GM10248 (cell line): ENCODE measurements around the gene ARL6IP6.
"Not testable (repeated sequence)": the region's sequence is repeated elsewhere in the genome, so short reads cannot be mapped to it uniquely, and the experiment has no call there.

Source experiments
- CTCF ChIA-PET: fragments of 300-600 bp; sonication (Branson Sonifier 250); formaldehyde crosslinking; extraction: SDS; loops from one replicate; lab custom pipeline; 2021; ENCODE audit warnings: antibody characterized with exemption; lab: Yijun Ruan, JAX
- POLR2A ChIA-PET: fragments of 350-650 bp; sonication (Branson Sonifier 250); formaldehyde crosslinking; extraction: SDS; loops from one replicate; lab custom pipeline; 2020; ENCODE audit warnings: antibody characterized with exemption; lab: Yijun Ruan, JAX
- DNase-seq: peaks from one replicate; pipeline ENCODE4 v3.0.0; 2012; ENCODE audit errors: extremely low spot score
- CTCF ChIP-seq: IDR thresholded peaks from 2 replicates; pipeline ENCODE4 v1.5.1; 2012; ENCODE audit warnings: mild to moderate bottlenecking, low read depth; ENCODE audit errors: extremely low read depth, missing control alignments, control extremely low read depth

Gene ARL6IP6

GRCh38 chr2:152730591-152731333 lies 12.3 kb downstream of the ARL6IP6 start:
- DNase-seq = no peak
- ChIA-PET CTCF (interaction anchor here (1.5 to 7.5 kb wide), 3 partner anchors 10 to 15 kb away, joined by 4 to 46 read pairs (median 4); no protein-coding TSS in a partner anchor), POLR2A (no interaction called here)
- no peak for TF ChIP-seq CTCF

GRCh38 chr2:152737509-152737908 lies 19.1 kb downstream of the ARL6IP6 start:
- POLR2A ChIA-PET, DNase-seq: not testable (repeated sequence)
- CTCF ChIA-PET = interaction anchor here (0.9 to 1.4 kb wide), 2 partner anchors 9 to 712 kb away, joined by 3 read pairs; no protein-coding TSS in a partner anchor

GRCh38 chr2:152738438-152738837 lies 20.0 kb downstream of the ARL6IP6 start:
- TF ChIP-seq CTCF = no peak
- ChIA-PET CTCF (interaction anchor here (0.9 to 1.4 kb wide), 2 partner anchors 10 to 713 kb away, joined by 3 read pairs; no protein-coding TSS in a partner anchor), POLR2A (no interaction called here)
- no peak for DNase-seq

- CTCF ChIA-PET = interaction anchor here (1.1 kb wide), 1 partner anchor 23 kb away, joined by 4 read pairs; the partner anchor contains the start of gene PRPF40A
- DNase-seq, POLR2A ChIA-PET: not testable (repeated sequence)
Measured at GRCh38 chr2:152739705-152740104, 21.3 kb downstream of the ARL6IP6 start.

GRCh38 chr2:152740743-152741328 lies 22.4 kb downstream of the ARL6IP6 start:
- TF ChIP-seq CTCF = peak; percentile 68
- CTCF ChIA-PET = interaction anchor here (1.1 kb wide), 1 partner anchor 24 kb away, joined by 4 read pairs; the partner anchor contains the start of gene PRPF40A
- DNase-seq = peak; percentile 49
- POLR2A ChIA-PET = no interaction called here

- ChIA-PET CTCF (interaction anchor here (0.8 to 3.4 kb wide), 21 partner anchors 8 to 777 kb away, joined by 3 to 46 read pairs (median 4); no protein-coding TSS in a partner anchor), POLR2A (interaction anchor here (0.7 to 1.2 kb wide), 2 partner anchors 21 to 567 kb away, joined by 4 to 8 read pairs; partner anchors contain the start of gene STAM2)
- peak; percentile 58 for TF ChIP-seq CTCF
- DNase-seq = peak; percentile 16
Measured at GRCh38 chr2:152743002-152743401, 24.6 kb downstream of the ARL6IP6 start.

GRCh38 chr2:152747751-152748150 lies 29.3 kb downstream of the ARL6IP6 start:
- POLR2A ChIA-PET, DNase-seq, CTCF ChIA-PET: not testable (repeated sequence)

- ChIA-PET POLR2A (no interaction called here), CTCF (interaction anchor here (1.1 to 2.1 kb wide), 2 partner anchors 12 to 405 kb away, joined by 3 to 8 read pairs; no protein-coding TSS in a partner anchor)
- no peak for DNase-seq
- no peak for TF ChIP-seq CTCF
Measured at GRCh38 chr2:152755029-152755428, 36.6 kb downstream of the ARL6IP6 start.
